H1 (cell line): ENCODE data around the gene FCGR3B. TPM values are rescaled to one million over a fixed set of nuclear protein-coding genes. Genes with fewer than 3 reads are reported as not detected.
"Not testable (repeated sequence)": the region's sequence is repeated elsewhere in the genome, so short reads cannot be mapped to it uniquely, and the experiment has no call there.

Experiments
- CTCF ChIA-PET: fragments of 300-600 bp; sonication (Branson Sonifier 250); formaldehyde crosslinking; loops from one replicate; lab custom pipeline; 2021; ENCODE audit not compliant: partially characterized antibody; lab: Charles Lee
- POLR2A ChIA-PET: fragments of 300-600 bp; sonication (Branson Sonifier 250); formaldehyde crosslinking; loops from one replicate; lab custom pipeline; 2021; ENCODE audit warnings: inconsistent platforms; ENCODE audit not compliant: partially characterized antibody; lab: Charles Lee
- DNase-seq, 2 experiments: peaks; one replicate each; pipeline versions ENCODE4 v3.0.0 to v3.0.0-alpha.2; 2010 to 2022; ENCODE audit warnings: low spot score in 2 of 2, low read depth in 1 of 2, mixed read lengths in 1 of 2
- FAIRE-seq: peaks from 2 replicates; lab custom pipeline; 2011; peaks lifted over from hg19 to GRCh38; lab: Jason Lieb, UNC
- H2AFZ ChIP-seq: 2 replicates; pipeline ENCODE4 v1.8.1; 2012; ENCODE audit warnings: low read length, inconsistent platforms
- H2AK5ac ChIP-seq: 2 replicates; pipeline ENCODE4 v1.6.1; 2013; ENCODE audit warnings: low read depth, low read length
- H2BK120ac ChIP-seq: replicated peaks from 2 replicates; pipeline ENCODE3; 2013; ENCODE audit warnings: low read depth, low read length, inconsistent platforms
- H2BK12ac ChIP-seq: 2 replicates; pipeline ENCODE4 v1.6.1; 2013; ENCODE audit warnings: low read depth, low read length
- H2BK15ac ChIP-seq: 2 replicates; pipeline ENCODE4 v1.6.1; 2013; ENCODE audit warnings: low read length
- H2BK20ac ChIP-seq: 2 replicates; pipeline ENCODE4 v1.6.1; 2013; ENCODE audit warnings: low read length
- H2BK5ac ChIP-seq: 2 replicates; pipeline ENCODE4 v1.6.1; 2013; ENCODE audit warnings: low read depth, low read length
- H3K14ac ChIP-seq: 2 replicates; pipeline ENCODE4 v1.6.1; 2013; ENCODE audit warnings: inconsistent platforms; ENCODE audit not compliant: insufficient read length
- H3K18ac ChIP-seq: 2 replicates; pipeline ENCODE4 v1.6.1; 2013; ENCODE audit warnings: low read length; ENCODE audit errors: extremely low read depth
- H3K23ac ChIP-seq: 2 replicates; pipeline ENCODE4 v1.6.1; 2013; ENCODE audit warnings: inconsistent platforms; ENCODE audit not compliant: insufficient read length
- H3K23me2 ChIP-seq: 2 replicates; pipeline ENCODE4 v1.6.1; 2013; ENCODE audit warnings: low read depth, low read length
- H3K27ac ChIP-seq: 2 replicates; pipeline ENCODE4 v1.6.1; 2011; ENCODE audit warnings: low read depth, low read length, inconsistent platforms
- H3K27me3 ChIP-seq, 4 experiments: replicated peaks in 1 of 4; 1 replicate in 1 of 4; 2 replicates in 3 of 4; pipeline versions ENCODE4 v1.6.1 to v1.8.1; 2011 to 2013; ENCODE audit warnings: low read length in 3 of 4, mild to moderate bottlenecking in 3 of 4, inconsistent platforms in 2 of 4, mixed read lengths in 2 of 4, moderate library complexity in 1 of 4; ENCODE audit not compliant: control insufficient read depth in 3 of 4, insufficient read depth in 3 of 4; ENCODE audit errors: extremely low read depth in 1 of 4
- H3K36me3 ChIP-seq, 4 experiments: 2 replicates each; pipeline versions ENCODE4 v1.6.1 to v1.8.1; 2011 to 2013; ENCODE audit warnings: mild to moderate bottlenecking in 4 of 4, low read length in 3 of 4, moderate library complexity in 2 of 4, control low read depth in 1 of 4, inconsistent platforms in 1 of 4; ENCODE audit not compliant: insufficient read depth in 4 of 4, control insufficient read depth in 2 of 4
- H3K4ac ChIP-seq: replicated peaks from 2 replicates; pipeline ENCODE3; 2013; ENCODE audit warnings: low read length, low read depth, mixed read lengths, inconsistent platforms; ENCODE audit not compliant: insufficient read length
- H3K4me1 ChIP-seq, 4 experiments: replicated peaks in 1 of 4; 1 replicate in 1 of 4; 2 replicates in 3 of 4; pipeline versions ENCODE4 v1.6.1 to v1.8.1; 2011 to 2013; ENCODE audit warnings: low read length in 3 of 4, inconsistent platforms in 2 of 4, mixed read lengths in 1 of 4; ENCODE audit not compliant: insufficient read depth in 4 of 4, control insufficient read depth in 3 of 4
- H3K4me2 ChIP-seq, 2 experiments: 2 replicates each; pipeline versions ENCODE4 v1.6.1 to v1.8.1; 2011 to 2013; ENCODE audit warnings: low read depth in 2 of 2, low read length in 2 of 2, control low read depth in 1 of 2, inconsistent platforms in 1 of 2, mild to moderate bottlenecking in 1 of 2; ENCODE audit not compliant: insufficient read depth in 1 of 2
- H3K4me3 ChIP-seq, 4 experiments: fragments of 200-600, 300-600 bp in 1 of 4; sonication (generic), shearing (Covaris generic), sonication (Bioruptor Twin) in 1 of 4; 2 replicates each; pipeline versions ENCODE4 v1.5.1 to v1.8.1; 2011 to 2016; ENCODE audit warnings: low read length in 4 of 4, low read depth in 3 of 4, control low read depth in 2 of 4, inconsistent platforms in 2 of 4, mild to moderate bottlenecking in 2 of 4, mixed read lengths in 1 of 4, moderate library complexity in 1 of 4; ENCODE audit not compliant: insufficient read depth in 2 of 4; ENCODE audit errors: extremely low read depth in 1 of 4
- H3K56ac ChIP-seq: replicated peaks from 2 replicates; pipeline ENCODE3; 2013; ENCODE audit warnings: low read depth, mild to moderate bottlenecking, mixed read lengths, low read length, inconsistent platforms; ENCODE audit not compliant: insufficient read length
- H3K79me1 ChIP-seq: 2 replicates; pipeline ENCODE4 v1.6.1; 2013; ENCODE audit warnings: low read depth, low read length, control low read depth
- H3K79me2 ChIP-seq, 2 experiments: 2 replicates each; pipeline versions ENCODE4 v1.6.1 to v1.8.1; 2012 to 2013; ENCODE audit warnings: low read length in 2 of 2, mild to moderate bottlenecking in 2 of 2, inconsistent platforms in 1 of 2; ENCODE audit not compliant: insufficient read depth in 2 of 2, control insufficient read depth in 1 of 2
- H3K9ac ChIP-seq, 4 experiments: replicated peaks in 1 of 4; 1 replicate in 1 of 4; 2 replicates in 3 of 4; pipeline versions ENCODE4 v1.6.1 to v1.8.1; 2011 to 2013; ENCODE audit warnings: low read depth in 3 of 4, low read length in 3 of 4, control low read depth in 2 of 4, mild to moderate bottlenecking in 2 of 4, moderate library complexity in 2 of 4, inconsistent platforms in 1 of 4; ENCODE audit errors: extremely low read depth in 1 of 4
- H3K9me3 ChIP-seq, 2 experiments: 2 replicates each; pipeline versions ENCODE4 v1.6.1 to v1.8.1; 2012 to 2013; ENCODE audit warnings: mild to moderate bottlenecking in 2 of 2, moderate library complexity in 2 of 2, control low read depth in 1 of 2, inconsistent platforms in 1 of 2, low read depth in 1 of 2, low read length in 1 of 2, mixed read lengths in 1 of 2; ENCODE audit not compliant: insufficient read depth in 2 of 2
- H4K20me1 ChIP-seq, 2 experiments: replicated peaks in 1 of 2; 2 replicates each; pipeline versions ENCODE3 to v1.8.1; 2011 to 2013; ENCODE audit warnings: inconsistent platforms in 2 of 2, low read length in 2 of 2, mild to moderate bottlenecking in 1 of 2; ENCODE audit not compliant: insufficient read depth in 2 of 2, control insufficient read depth in 1 of 2
- H4K5ac ChIP-seq: 2 replicates; pipeline ENCODE4 v1.6.1; 2013; ENCODE audit warnings: low read length, low read depth, mixed read lengths, inconsistent platforms; ENCODE audit not compliant: insufficient read length
- H4K8ac ChIP-seq: 2 replicates; pipeline ENCODE4 v1.8.0; 2013; ENCODE audit warnings: mild to moderate bottlenecking, moderate library complexity, low read length, inconsistent platforms; ENCODE audit not compliant: insufficient read depth; ENCODE audit errors: extremely low read depth
- H4K91ac ChIP-seq: replicated peaks from 2 replicates; pipeline ENCODE3; 2013; ENCODE audit warnings: low read length, mixed read lengths, inconsistent platforms; ENCODE audit not compliant: insufficient read length
- ASH2L ChIP-seq: fragments of 200-600, 300-600 bp; sonication (generic); IDR thresholded peaks from one replicate; pipeline ENCODE4 v1.7.1; 2017; ENCODE audit warnings: low read length
- MAFK ChIP-seq: IDR thresholded peaks from 2 replicates; pipeline ENCODE4 v1.6.1; 2012; ENCODE audit warnings: low read depth, mild to moderate bottlenecking, improper control_type of control experiment, low read length
- POLR2A ChIP-seq, 2 experiments: IDR thresholded peaks; 1 replicate in 1 of 2; 2 replicates in 1 of 2; pipeline ENCODE4 v1.6.1; 2011; ENCODE audit warnings: low read depth in 2 of 2, low read length in 2 of 2, mild to moderate bottlenecking in 2 of 2; ENCODE audit errors: control extremely low read depth in 1 of 2
- RBBP5 ChIP-seq: IDR thresholded peaks from 2 replicates; pipeline ENCODE4 v1.7.1; 2012; ENCODE audit warnings: low read depth, mild to moderate bottlenecking, inconsistent platforms, low read length, moderate library complexity, borderline replicate concordance
- SIN3A ChIP-seq, 2 experiments: IDR thresholded peaks in 1 of 2; conservative IDR thresholded peaks in 1 of 2; 2 replicates each; pipeline ENCODE4 v1.6.1; 2011 to 2012; ENCODE audit warnings: low read length in 2 of 2, improper control_type of control experiment in 1 of 2, low read depth in 1 of 2, mild to moderate bottlenecking in 1 of 2
- TAF1 ChIP-seq: IDR thresholded peaks from 2 replicates; pipeline ENCODE4 v1.6.1; 2011; ENCODE audit warnings: mild to moderate bottlenecking, low read depth, low read length
- TBP ChIP-seq: IDR thresholded peaks from 2 replicates; pipeline ENCODE4 v1.6.1; 2011; ENCODE audit warnings: low read depth, low read length, improper control_type of control experiment
- TEAD4 ChIP-seq: IDR thresholded peaks from 2 replicates; pipeline ENCODE4 v1.6.1; 2012; ENCODE audit warnings: low read depth, low read length, inconsistent platforms, mixed read lengths
- WGBS, 2 experiments: shearing (Covaris generic) in 1 of 2; methylation state at CpG; one replicate each; pipeline versions ENCODE4 v1.1.6 to v1.1.7; 2013 to 2015; ENCODE audit warnings: low lambda C conversion rate in 2 of 2, mixed read lengths in 2 of 2, inconsistent platforms in 1 of 2, low coverage in 1 of 2, missing lambda C conversion rate in 1 of 2; ENCODE audit not compliant: insufficient replicate concordance in 2 of 2, insufficient coverage in 1 of 2, insufficient read length in 1 of 2; ENCODE audit errors: extremely low coverage in 1 of 2, missing lambda C conversion rate in 1 of 2; 5-methylcytosine and 5-hydroxymethylcytosine counted together
- polyA plus RNA-seq, 7 experiments: library from polyadenylated mRNA; depleted of rRNA in 3 of 7; stranded (reverse) in 5 of 7; unstranded in 2 of 7; fragments of >200 nt in 5 of 7; fragments of 200-250 nt in 2 of 7; gene quantifications; 1 replicate in 5 of 7; 2 replicates in 1 of 7; 4 replicates in 1 of 7; pipeline versions ENCODE4 v1.2.1 to v1.2.3, GENCODE V29; 2011 to 2013; ENCODE audit warnings: missing spikeins in 2 of 7, mixed read lengths in 2 of 7
- total RNA-seq: library from RNA; stranded (reverse); fragmentation: NEBNext Ultra II Directional; extraction: Animal tissue kit (Norgen Biotek cat#: 25700); gene quantifications from 2 replicates; pipeline ENCODE4 v1.2.1, GENCODE V29; 2021

The FCGR3B gene
- total and polyA plus RNA-seq, 2 of the 8 experiments (the other 6 are each of a cell fraction or from before 2014, with no cell fraction given): not detected

GRCh38 chr1:161612322-161613141 lies 18.4 kb downstream of the FCGR3B start:
- FAIRE-seq: peak; percentile 89
- H3K27ac ChIP-seq: peak overlapping the region; percentile 35; the same call in 1 of the 2 replicates

More at GRCh38 chr1:161612322-161613141, 18.4 kb downstream of the FCGR3B start:
- H3K14ac ChIP-seq, H3K36me3 ChIP-seq, H3K4me1 ChIP-seq, H3K27me3 ChIP-seq, H3K4ac ChIP-seq, H2BK15ac ChIP-seq, H3K56ac ChIP-seq, H3K23ac ChIP-seq, H2BK120ac ChIP-seq, H4K20me1 ChIP-seq, H2BK12ac ChIP-seq, H4K91ac ChIP-seq, H3K23me2 ChIP-seq, H3K79me2 ChIP-seq, H4K5ac ChIP-seq, H4K8ac ChIP-seq, H3K9me3 ChIP-seq: not testable (repeated sequence)
- Histone ChIP-seq H3K4me3 (peak overlapping the region; percentile 66 to 76 (median 72)), H3K4me2 (peak overlapping the region; percentile 67 to 97)
- peak; percentile 93 to 94 for DNase-seq
- TF ChIP-seq TEAD4 (0 out of 2 replicates have a peak, but pooled peaks have one; percentile 30), TAF1 (peak; percentile 78), MAFK (peak; percentile 43; the same call in 1 of the 2 replicates), RBBP5 (peak; percentile 54; the same call in 1 of the 2 replicates), TBP (peak; percentile 98), SIN3A (conservative IDR thresholded peaks at IDR 0.05 in 1 of 2, IDR thresholded peaks at IDR 0.05 in 1 of 2; ENCODE audit: low read depth in 1 of 2, low read length in 2 of 2) (0 out of 4 replicates have a peak, but pooled peaks of 1 of the 2 experiments have one; percentile 32), POLR2A (IDR thresholded peaks at IDR 0.05; ENCODE audit: control extremely low read depth in 1 of 2, low read depth in 2 of 2, low read length in 2 of 2) (peak in 1 of 2 experiments; percentile 56; a peak in 2 of 3 replicates), ASH2L (peak; percentile 55)
- TF ChIP-seq, all 59 proteins: peak for 8; not testable (repeated sequence) for 51
- Histone ChIP-seq H3K18ac (peak overlapping the region; percentile 83), H2AFZ (peak overlapping the region; percentile 94; the same call in 1 of the 2 replicates), H2BK5ac (peak overlapping the region; percentile 49; the same call in 1 of the 2 replicates), H3K9ac (peak overlapping the region in 3 of 4 experiments; percentile 76 to 87 (median 82); a peak in 6 of 7 replicates)
- ChIA-PET CTCF (interaction anchor here (1.0 to 1.9 kb wide), 2 partner anchors 126 to 128 kb away, joined by 3 to 6 read pairs; no protein-coding TSS in a partner anchor), POLR2A (interaction anchor here (0.6 to 1.4 kb wide), 5 partner anchors 9 to 186 kb away, joined by 3 to 7 read pairs (median 6); no protein-coding TSS in a partner anchor)
- not testable (repeated sequence) for H2AK5ac ChIP-seq, H3K79me1 ChIP-seq, H2BK20ac ChIP-seq
- 1% methylated on average over 47 of the region's 51 CpGs; no CpG with 5 or more reads in 1 of the 2 experiments for WGBS, 2 experiments
